Caco-2 (cell line): ENCODE results near the gene HCFC1R1. TPM values are rescaled to one million over a fixed set of nuclear protein-coding genes. Genes with fewer than 3 reads are reported as not detected.
A peak's percentile ranks its signal among the peaks of the same experiment; 100 is the strongest.

Experiments used
- BruUV-seq: library from RNA; stranded (reverse); fragments of 400-500 nt; replicated peaks from 2 replicates; lab custom pipeline; 2021; lab: Mats Ljungman, UMichigan
- CTCF ChIA-PET: fragments of 300-600 bp; sonication (Branson Sonifier 250); formaldehyde crosslinking; loops from one replicate; lab custom pipeline; 2022; ENCODE audit warnings: antibody characterized with exemption; lab: Charles Lee
- POLR2A ChIA-PET: fragments of 300-600 bp; sonication (Branson Sonifier 250); formaldehyde crosslinking; loops from one replicate; lab custom pipeline; 2022; ENCODE audit warnings: antibody characterized with exemption; lab: Charles Lee
- DNase-seq, 2 experiments: peaks; one replicate each; pipeline versions ENCODE4 v3.0.0 to v3.0.0-alpha.2; 2020 to 2022
- H3K27me3 ChIP-seq: replicated peaks from 2 replicates; pipeline ENCODE4 v1.6.0; 2011; ENCODE audit warnings: low read length; ENCODE audit not compliant: control insufficient read depth, insufficient read depth
- H3K36me3 ChIP-seq: 2 replicates; pipeline ENCODE4 v1.5.1; 2011; ENCODE audit warnings: low read length; ENCODE audit not compliant: control insufficient read depth, insufficient read depth
- H3K4me1 ChIP-seq: fragments of 250-450 bp; sonication (Bioruptor Pico); 2 replicates; pipeline ENCODE4 v1.5.1; 2020; ENCODE audit warnings: mild to moderate bottlenecking
- H3K4me3 ChIP-seq: 2 replicates; pipeline ENCODE4 v1.5.1; 2011; ENCODE audit warnings: low read depth, mild to moderate bottlenecking, control low read depth, low read length
- H3K9me3 ChIP-seq: fragments of 250-450 bp; sonication (Bioruptor Pico); 2 replicates; pipeline ENCODE4 v1.5.1; 2020; ENCODE audit warnings: mild to moderate bottlenecking, moderate library complexity
- H3K27ac Mint-ChIP-seq: one replicate; pipeline ENCODE4 v1.8.0; 2022; ENCODE audit warnings: mixed read lengths; ENCODE audit not compliant: unreplicated experiment
- H3K27me3 Mint-ChIP-seq: one replicate; pipeline ENCODE4 v1.8.0; 2022; ENCODE audit warnings: mixed read lengths; ENCODE audit not compliant: insufficient read depth, unreplicated experiment
- H3K36me3 Mint-ChIP-seq: one replicate; pipeline ENCODE4 v1.8.0; 2022; ENCODE audit warnings: mild to moderate bottlenecking, mixed read lengths; ENCODE audit not compliant: insufficient read depth, unreplicated experiment
- H3K4me1 Mint-ChIP-seq: one replicate; pipeline ENCODE4 v1.8.0; 2022; ENCODE audit warnings: low read depth, mixed read lengths; ENCODE audit not compliant: unreplicated experiment
- H3K4me3 Mint-ChIP-seq: one replicate; pipeline ENCODE4 v1.8.0; 2022; ENCODE audit warnings: mild to moderate bottlenecking, moderate library complexity, mixed read lengths; ENCODE audit not compliant: unreplicated experiment
- H3K9me3 Mint-ChIP-seq: one replicate; pipeline ENCODE4 v1.8.0; 2022; ENCODE audit warnings: mixed read lengths; ENCODE audit not compliant: unreplicated experiment
- intact Hi-C: fragments of 100-400 bp; cut with micrococcal nuclease; formaldehyde crosslinking; loops from one replicate; pipeline ENCODE4 v1.10.0; 2022; ENCODE audit not compliant: unreplicated experiment
- total RNA-seq: library from RNA; stranded (reverse); gene quantifications from 2 replicates; pipeline ENCODE4 v1.2.3, GENCODE V29; 2022
- TF ChIP-seq, protein P1 (sequence below), 2 experiments: fragments of 200-600 bp in 1 of 2; IDR thresholded peaks; 1 replicate in 1 of 2; 2 replicates in 1 of 2; pipeline versions ENCODE4 v1.5.1 to v1.8.0; 2011 to 2022; ENCODE audit warnings: antibody characterized with exemption in 1 of 2, control low read depth in 1 of 2, inconsistent platforms in 1 of 2, low read depth in 1 of 2, low read length in 1 of 2, mild to moderate bottlenecking in 1 of 2, moderate library complexity in 1 of 2; ENCODE audit not compliant: insufficient read depth in 1 of 2, severe bottlenecking in 1 of 2, unreplicated experiment in 1 of 2

Gene HCFC1R1
- total RNA-seq, 1 experiment from 2014 or later: 44.9 TPM

DNA sequence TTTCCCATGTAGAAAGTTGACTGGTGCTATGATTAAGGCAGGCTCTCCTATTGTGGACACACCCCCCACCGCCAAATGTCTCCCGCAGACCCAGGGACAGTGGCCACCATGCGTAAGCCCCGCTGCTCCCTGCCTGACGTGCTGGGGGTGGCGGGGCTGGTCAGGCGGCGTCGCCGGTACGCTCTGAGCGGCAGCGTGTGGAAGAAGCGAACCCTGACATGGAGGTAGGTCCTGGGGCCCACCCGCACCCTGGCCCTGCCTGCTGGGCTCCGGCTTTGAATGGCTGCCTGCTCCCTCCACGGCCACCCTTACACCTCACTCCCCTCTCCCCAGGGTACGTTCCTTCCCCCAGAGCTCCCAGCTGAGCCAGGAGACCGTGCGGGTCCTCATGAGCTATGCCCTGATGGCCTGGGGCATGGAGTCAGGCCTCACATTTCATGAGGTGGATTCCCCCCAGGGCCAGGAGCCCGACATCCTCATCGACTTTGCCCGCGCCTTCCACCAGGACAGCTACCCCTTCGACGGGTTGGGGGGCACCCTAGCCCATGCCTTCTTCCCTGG lies 26.3 kb upstream of the HCFC1R1 start:
- TF ChIP-seq, protein P1, sequence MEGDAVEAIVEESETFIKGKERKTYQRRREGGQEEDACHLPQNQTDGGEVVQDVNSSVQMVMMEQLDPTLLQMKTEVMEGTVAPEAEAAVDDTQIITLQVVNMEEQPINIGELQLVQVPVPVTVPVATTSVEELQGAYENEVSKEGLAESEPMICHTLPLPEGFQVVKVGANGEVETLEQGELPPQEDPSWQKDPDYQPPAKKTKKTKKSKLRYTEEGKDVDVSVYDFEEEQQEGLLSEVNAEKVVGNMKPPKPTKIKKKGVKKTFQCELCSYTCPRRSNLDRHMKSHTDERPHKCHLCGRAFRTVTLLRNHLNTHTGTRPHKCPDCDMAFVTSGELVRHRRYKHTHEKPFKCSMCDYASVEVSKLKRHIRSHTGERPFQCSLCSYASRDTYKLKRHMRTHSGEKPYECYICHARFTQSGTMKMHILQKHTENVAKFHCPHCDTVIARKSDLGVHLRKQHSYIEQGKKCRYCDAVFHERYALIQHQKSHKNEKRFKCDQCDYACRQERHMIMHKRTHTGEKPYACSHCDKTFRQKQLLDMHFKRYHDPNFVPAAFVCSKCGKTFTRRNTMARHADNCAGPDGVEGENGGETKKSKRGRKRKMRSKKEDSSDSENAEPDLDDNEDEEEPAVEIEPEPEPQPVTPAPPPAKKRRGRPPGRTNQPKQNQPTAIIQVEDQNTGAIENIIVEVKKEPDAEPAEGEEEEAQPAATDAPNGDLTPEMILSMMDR (IDR thresholded peaks at IDR 0.05; ENCODE audit: insufficient read depth in 1 of 2, low read depth in 1 of 2, low read length in 1 of 2, severe bottlenecking in 1 of 2, unreplicated experiment in 1 of 2): no peak
- no peaks in the 10 kb centered on the region for H3K36me3 Mint-ChIP-seq
- no peak overlapping the region for H3K4me3 ChIP-seq
- CTCF ChIA-PET: no interaction called here
- H3K27ac Mint-ChIP-seq: no peak overlapping the region
- H3K4me1 ChIP-seq: no peaks in the 10 kb centered on the region
- no peaks in the 10 kb centered on the region for H3K36me3 ChIP-seq
- POLR2A ChIA-PET: no interaction called here
- no TSS peak for BruUV-seq
- H3K27me3 Mint-ChIP-seq: no peaks in the 10 kb centered on the region
- DNase-seq: no peak
- no peaks in the 10 kb centered on the region for H3K4me1 Mint-ChIP-seq
- H3K4me3 Mint-ChIP-seq: no peak overlapping the region
- no peaks in the 10 kb centered on the region for H3K9me3 Mint-ChIP-seq
- no peaks in the 10 kb centered on the region; the same call in 1 of the 2 replicates for H3K27me3 ChIP-seq
- no peaks in the 10 kb centered on the region for H3K9me3 ChIP-seq
- intact Hi-C loops: no loop called here

DNA sequence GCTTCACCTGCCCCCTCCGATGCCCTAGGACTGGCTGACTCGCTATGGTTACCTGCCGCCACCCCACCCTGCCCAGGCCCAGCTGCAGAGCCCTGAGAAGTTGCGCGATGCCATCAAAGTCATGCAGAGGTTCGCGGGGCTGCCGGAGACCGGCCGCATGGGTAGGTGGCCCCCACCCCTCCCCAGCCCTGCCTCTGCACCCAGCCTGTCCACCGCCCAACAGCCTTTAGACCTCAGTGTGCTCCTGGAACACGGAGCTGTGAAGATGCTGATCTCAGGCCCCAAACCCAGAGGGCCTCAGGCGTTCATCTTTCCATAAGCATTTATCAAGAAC lies 23.6 kb upstream of the HCFC1R1 start:
- peak overlapping the region; percentile 61 for H3K4me3 Mint-ChIP-seq
- no TSS peak for BruUV-seq
- H3K4me3 ChIP-seq: no peak overlapping the region
- H3K4me1 Mint-ChIP-seq: no peaks in the 10 kb centered on the region
- H3K27me3 Mint-ChIP-seq: peaks cover 4% of the 10 kb centered on the region
- H3K9me3 ChIP-seq: no peaks in the 10 kb centered on the region
- no peaks in the 10 kb centered on the region for H3K4me1 ChIP-seq
- no peaks in the 10 kb centered on the region for H3K36me3 Mint-ChIP-seq
- intact Hi-C loops: no loop called here
- no peak overlapping the region for H3K27ac Mint-ChIP-seq
- ChIA-PET CTCF (interaction anchor here (0.8 to 2.7 kb wide), 4 partner anchors 11 to 82 kb away, joined by 4 to 18 read pairs (median 10); no protein-coding TSS in a partner anchor), POLR2A (no interaction called here)
- H3K36me3 ChIP-seq: no peaks in the 10 kb centered on the region
- no peaks in the 10 kb centered on the region for H3K9me3 Mint-ChIP-seq
- TF ChIP-seq, protein P1 (IDR thresholded peaks at IDR 0.05; ENCODE audit: insufficient read depth in 1 of 2, low read depth in 1 of 2, low read length in 1 of 2, severe bottlenecking in 1 of 2, unreplicated experiment in 1 of 2): no peak
- no peaks in the 10 kb centered on the region; the same call in 1 of the 2 replicates for H3K27me3 ChIP-seq
- no peak for DNase-seq

DNA sequence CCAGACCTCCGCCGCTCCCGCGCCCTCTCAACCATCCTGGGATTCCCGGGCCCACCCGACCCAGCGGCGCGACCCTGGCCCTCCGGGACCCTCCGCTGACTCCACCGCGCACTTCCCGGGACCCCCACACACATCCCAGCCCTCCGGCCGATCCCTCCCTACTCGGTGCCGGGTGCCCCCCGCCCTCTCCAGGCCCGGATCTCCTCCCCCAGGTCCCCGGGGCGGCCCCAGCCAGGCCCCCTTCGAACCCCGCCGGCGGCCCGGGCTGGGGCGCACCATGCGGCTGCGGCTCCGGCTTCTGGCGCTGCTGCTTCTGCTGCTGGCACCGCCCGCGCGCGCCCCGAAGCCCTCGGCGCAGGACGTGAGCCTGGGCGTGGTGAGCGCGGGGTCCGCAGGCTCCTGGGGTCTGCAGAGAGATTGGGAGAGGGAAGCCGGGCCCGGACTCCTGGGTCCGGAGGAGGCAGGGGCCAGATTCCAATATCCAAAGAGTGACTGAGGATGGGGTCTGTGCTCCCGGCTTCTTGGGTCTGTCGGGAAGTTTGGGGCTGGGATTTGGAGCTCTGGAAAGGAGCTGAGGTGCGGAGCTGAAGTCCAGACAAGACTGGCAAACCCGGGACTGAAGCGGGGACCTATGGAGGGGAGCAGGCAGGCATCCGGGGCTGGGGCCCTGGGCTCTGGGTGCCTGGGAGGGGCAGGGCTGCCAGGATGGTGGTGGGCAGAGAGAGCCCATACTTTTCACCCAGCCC lies 23.1 kb upstream of the HCFC1R1 start:
- ChIA-PET POLR2A (no interaction called here), CTCF (interaction anchor here (0.8 to 2.7 kb wide), 3 partner anchors 11 to 19 kb away, joined by 4 to 18 read pairs (median 17); no protein-coding TSS in a partner anchor)
- Histone ChIP-seq H3K36me3 (no peaks in the 10 kb centered on the region), H3K9me3 (no peaks in the 10 kb centered on the region), H3K27me3 (no peaks in the 10 kb centered on the region; the same call in 1 of the 2 replicates), H3K4me3 (no peak overlapping the region), H3K4me1 (no peaks in the 10 kb centered on the region)
- TF ChIP-seq, protein P1 (IDR thresholded peaks at IDR 0.05; ENCODE audit: insufficient read depth in 1 of 2, low read depth in 1 of 2, low read length in 1 of 2, severe bottlenecking in 1 of 2, unreplicated experiment in 1 of 2): no peak
- Mint-ChIP-seq H3K4me3 (peak overlapping the region; percentile 61), H3K36me3 (no peaks in the 10 kb centered on the region), H3K4me1 (no peaks in the 10 kb centered on the region), H3K27ac (no peak overlapping the region), H3K27me3 (peaks cover 4% of the 10 kb centered on the region), H3K9me3 (no peaks in the 10 kb centered on the region)
- intact Hi-C loops: no loop called here
- DNase-seq: no peak
- BruUV-seq: no TSS peak
